Measurements from ENCODE around the gene ALPK3. TPM values are rescaled to one million over a fixed set of nuclear protein-coding genes. Genes with fewer than 3 reads are reported as not detected.

ALPK3 gene
- total and polyA plus RNA-seq, 2 donors from 2014 or later: 3.1 to 20.2 TPM

DNA sequence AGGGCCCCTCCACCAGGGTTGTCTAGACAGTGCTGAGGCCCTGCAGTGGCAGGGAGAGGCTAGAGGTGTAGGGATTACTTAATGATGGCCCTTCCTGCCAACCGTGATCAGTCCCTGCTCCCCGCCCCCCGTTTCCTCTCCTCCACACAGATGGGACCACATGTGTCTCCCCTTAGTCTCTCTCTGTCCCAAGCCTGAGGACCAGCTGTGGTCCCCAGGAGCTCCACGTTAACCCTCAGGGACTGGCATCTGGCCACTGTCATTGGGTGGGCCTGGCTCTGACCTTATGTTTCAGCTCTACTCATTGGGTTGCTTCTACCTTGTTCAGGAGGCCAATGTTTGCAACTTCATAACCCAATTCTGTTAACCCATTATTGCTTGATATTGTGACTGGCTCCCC lies 6.0 kb upstream of the ALPK3 start:
- no peak for FAIRE-seq
- H3K9me3 ChIP-seq (ENCODE audit: control insufficient read depth in 2 of 3, insufficient read depth in 1 of 3, low read length in 3 of 3): no peaks in the 10 kb centered on the region
- H3K4me1 ChIP-seq (ENCODE audit: control insufficient read depth in 2 of 3, insufficient read depth in 2 of 3, low read depth in 1 of 3, low read length in 3 of 3): peaks cover 0 to 14% (median 0%) of the 10 kb centered on the region in 3 donors
- H3K27me3 ChIP-seq (ENCODE audit: control insufficient read depth, insufficient read depth, low read length): no peaks in the 10 kb centered on the region
- intact Hi-C loops (cut with DNase I): no loop called here
- H3K27ac ChIP-seq (ENCODE audit: low read depth in 2 of 2, low read length in 2 of 2): no peak overlapping the region
- no peaks in the 10 kb centered on the region for H3K36me3 ChIP-seq (ENCODE audit: control insufficient read depth in 2 of 3, insufficient read depth in 3 of 3, low read length in 3 of 3)
- no peak overlapping the region for H3K9ac ChIP-seq (ENCODE audit: low read length in 3 of 3)
- no peak for DNase-seq
- H3K4me3 ChIP-seq (ENCODE audit: low read length in 3 of 3): no peak overlapping the region
- TF ChIP-seq, protein P1, sequence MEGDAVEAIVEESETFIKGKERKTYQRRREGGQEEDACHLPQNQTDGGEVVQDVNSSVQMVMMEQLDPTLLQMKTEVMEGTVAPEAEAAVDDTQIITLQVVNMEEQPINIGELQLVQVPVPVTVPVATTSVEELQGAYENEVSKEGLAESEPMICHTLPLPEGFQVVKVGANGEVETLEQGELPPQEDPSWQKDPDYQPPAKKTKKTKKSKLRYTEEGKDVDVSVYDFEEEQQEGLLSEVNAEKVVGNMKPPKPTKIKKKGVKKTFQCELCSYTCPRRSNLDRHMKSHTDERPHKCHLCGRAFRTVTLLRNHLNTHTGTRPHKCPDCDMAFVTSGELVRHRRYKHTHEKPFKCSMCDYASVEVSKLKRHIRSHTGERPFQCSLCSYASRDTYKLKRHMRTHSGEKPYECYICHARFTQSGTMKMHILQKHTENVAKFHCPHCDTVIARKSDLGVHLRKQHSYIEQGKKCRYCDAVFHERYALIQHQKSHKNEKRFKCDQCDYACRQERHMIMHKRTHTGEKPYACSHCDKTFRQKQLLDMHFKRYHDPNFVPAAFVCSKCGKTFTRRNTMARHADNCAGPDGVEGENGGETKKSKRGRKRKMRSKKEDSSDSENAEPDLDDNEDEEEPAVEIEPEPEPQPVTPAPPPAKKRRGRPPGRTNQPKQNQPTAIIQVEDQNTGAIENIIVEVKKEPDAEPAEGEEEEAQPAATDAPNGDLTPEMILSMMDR (IDR thresholded peaks at IDR 0.05; ENCODE audit: borderline replicate concordance, extremely low read depth, insufficient read depth): no peak

DNA sequence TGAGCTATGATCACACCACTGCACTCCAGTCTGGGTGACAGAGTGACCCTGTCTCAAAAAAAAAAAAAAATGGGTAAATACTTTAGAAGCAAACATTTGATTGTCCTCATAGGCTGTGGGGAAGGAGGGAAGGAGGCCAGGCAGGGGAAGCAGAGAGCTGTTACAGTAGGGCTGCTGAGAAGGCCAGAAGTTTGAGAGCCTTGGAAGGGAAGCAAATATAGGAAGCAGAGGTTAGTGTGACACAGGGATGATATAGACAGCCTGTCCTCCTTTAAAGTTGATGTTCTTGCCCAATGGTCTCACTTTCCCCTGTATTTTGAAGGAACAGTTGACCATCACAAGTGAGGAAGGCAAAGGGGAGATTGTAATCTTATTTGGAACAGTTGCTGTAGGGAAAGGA lies 5.3 kb upstream of the ALPK3 start:
- no peak for DNase-seq
- intact Hi-C loops (cut with DNase I): no loop called here

DNA sequence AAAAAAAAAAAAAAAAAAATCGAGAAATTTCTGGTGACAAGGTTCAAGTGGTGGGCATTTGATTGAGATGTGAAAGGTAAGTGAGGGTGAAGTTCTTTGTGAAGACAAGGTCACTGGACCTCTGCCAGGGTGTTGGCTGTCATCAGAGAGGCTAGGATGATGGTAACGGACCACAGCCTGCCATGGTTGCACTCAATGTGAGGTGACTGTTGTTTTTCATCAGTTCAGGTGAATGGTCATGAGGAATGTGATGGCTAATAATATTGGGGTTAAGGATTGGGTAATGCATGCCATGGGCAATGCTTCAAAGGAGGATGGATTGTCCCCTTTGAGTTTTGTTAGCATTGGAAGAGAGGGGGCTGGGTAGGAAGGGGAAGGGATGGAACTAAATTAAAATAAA lies 4.3 kb upstream of the ALPK3 start:
- no peak overlapping the region for H3K27ac ChIP-seq (ENCODE audit: low read depth in 2 of 2, low read length in 2 of 2)
- TF ChIP-seq, protein P1 (IDR thresholded peaks at IDR 0.05; ENCODE audit: borderline replicate concordance, extremely low read depth, insufficient read depth): no peak
- no peaks in the 10 kb centered on the region for H3K36me3 ChIP-seq (ENCODE audit: control insufficient read depth in 2 of 3, insufficient read depth in 3 of 3, low read length in 3 of 3)
- H3K4me1 ChIP-seq (ENCODE audit: control insufficient read depth in 2 of 3, insufficient read depth in 2 of 3, low read depth in 1 of 3, low read length in 3 of 3): peaks cover 0 to 18% (median 7%) of the 10 kb centered on the region in 3 donors
- H3K9me3 ChIP-seq (ENCODE audit: control insufficient read depth in 2 of 3, insufficient read depth in 1 of 3, low read length in 3 of 3): no peaks in the 10 kb centered on the region
- H3K4me3 ChIP-seq (ENCODE audit: low read length in 3 of 3): no peak overlapping the region
- DNase-seq (no peak), FAIRE-seq (no peak)
- H3K9ac ChIP-seq (ENCODE audit: low read length in 3 of 3): no peak overlapping the region
- no peaks in the 10 kb centered on the region for H3K27me3 ChIP-seq (ENCODE audit: control insufficient read depth, insufficient read depth, low read length)
- intact Hi-C loops (cut with DNase I): no loop called here

More for the DNA sequence above, 5.3 kb upstream of the ALPK3 start:
- no peak overlapping the region for H3K9ac ChIP-seq (ENCODE audit: low read length in 3 of 3)
- H3K4me3 ChIP-seq (ENCODE audit: low read length in 3 of 3): no peak overlapping the region
- no peaks in the 10 kb centered on the region for H3K9me3 ChIP-seq (ENCODE audit: control insufficient read depth in 2 of 3, insufficient read depth in 1 of 3, low read length in 3 of 3)
- FAIRE-seq: no peak
- H3K4me1 ChIP-seq (ENCODE audit: control insufficient read depth in 2 of 3, insufficient read depth in 2 of 3, low read depth in 1 of 3, low read length in 3 of 3): peaks cover 0 to 14% (median 2%) of the 10 kb centered on the region in 3 donors
- H3K27ac ChIP-seq (ENCODE audit: low read depth in 2 of 2, low read length in 2 of 2): no peak overlapping the region
- H3K27me3 ChIP-seq (ENCODE audit: control insufficient read depth, insufficient read depth, low read length): no peaks in the 10 kb centered on the region
- TF ChIP-seq, protein P1 (IDR thresholded peaks at IDR 0.05; ENCODE audit: borderline replicate concordance, extremely low read depth, insufficient read depth): no peak
- no peaks in the 10 kb centered on the region for H3K36me3 ChIP-seq (ENCODE audit: control insufficient read depth in 2 of 3, insufficient read depth in 3 of 3, low read length in 3 of 3)

DNA sequence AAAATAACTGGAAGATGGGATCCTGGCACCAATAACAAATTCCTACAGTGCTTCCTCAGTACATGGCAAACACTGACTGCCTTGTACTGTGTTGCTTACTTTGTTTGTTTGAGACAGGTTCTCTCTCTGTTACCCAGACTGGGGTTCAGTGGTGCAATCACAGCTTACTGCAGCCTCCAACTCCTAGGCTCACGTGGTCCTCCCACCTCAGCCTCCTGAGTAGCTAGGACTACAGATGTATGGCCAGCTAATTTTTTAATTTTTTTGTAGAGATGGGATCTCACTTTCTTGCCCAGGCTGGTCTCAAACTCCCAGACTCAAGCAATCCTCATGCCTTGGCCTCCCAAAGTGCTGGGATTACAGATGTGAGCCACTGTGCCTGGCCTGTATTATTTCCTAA lies 3.7 kb upstream of the ALPK3 start:
- Histone ChIP-seq H3K36me3 (ENCODE audit: control insufficient read depth in 2 of 3, insufficient read depth in 3 of 3, low read length in 3 of 3) (no peaks in the 10 kb centered on the region), H3K27ac (ENCODE audit: low read depth in 2 of 2, low read length in 2 of 2) (no peak overlapping the region), H3K27me3 (ENCODE audit: control insufficient read depth, insufficient read depth, low read length) (no peaks in the 10 kb centered on the region), H3K4me1 (ENCODE audit: control insufficient read depth in 2 of 3, insufficient read depth in 2 of 3, low read depth in 1 of 3, low read length in 3 of 3) (peaks cover 0 to 24% (median 13%) of the 10 kb centered on the region in 3 donors), H3K9me3 (ENCODE audit: control insufficient read depth in 2 of 3, insufficient read depth in 1 of 3, low read length in 3 of 3) (no peaks in the 10 kb centered on the region), H3K9ac (ENCODE audit: low read length in 3 of 3) (no peak overlapping the region), H3K4me3 (ENCODE audit: low read length in 3 of 3) (no peak overlapping the region)
- DNase-seq: no peak
- intact Hi-C loops (cut with DNase I): no loop called here
- FAIRE-seq: no peak
- TF ChIP-seq, protein P1 (IDR thresholded peaks at IDR 0.05; ENCODE audit: borderline replicate concordance, extremely low read depth, insufficient read depth): no peak
